HEK293T (cell line): ENCODE measurements around the gene ZNF479.
"Not testable (repeated sequence)": the region's sequence is repeated elsewhere in the genome, so short reads cannot be mapped to it uniquely, and the experiment has no call there.

ENCODE experiments used
- CTCF ChIA-PET: fragments of 350-600 bp; formaldehyde crosslinking; extraction: SDS; loops from one replicate; lab custom pipeline; 2021; ENCODE audit warnings: antibody characterized with exemption, inconsistent platforms; lab: Yijun Ruan, JAX
- POLR2A ChIA-PET: fragments of 350-600 bp; formaldehyde crosslinking; extraction: SDS; loops from one replicate; lab custom pipeline; 2020; ENCODE audit warnings: antibody characterized with exemption, inconsistent platforms; lab: Yijun Ruan, JAX
- DNase-seq: peaks from one replicate; pipeline ENCODE4 v3.0.0; 2012; ENCODE audit warnings: mixed read lengths; ENCODE audit errors: extremely low spot score
- ARNT ChIP-seq: fragments of 450-650 bp; IDR thresholded peaks from 2 replicates; pipeline ENCODE4 v1.6.1; 2017; ENCODE audit warnings: mild to moderate bottlenecking
- FOXK2 ChIP-seq: fragments of 450-650 bp; IDR thresholded peaks from 2 replicates; pipeline ENCODE4 v1.6.1; 2016; ENCODE audit warnings: mild to moderate bottlenecking
- FOXM1 ChIP-seq: fragments of 450-650 bp; IDR thresholded peaks from 2 replicates; pipeline ENCODE4 v1.6.1; 2017; ENCODE audit warnings: mild to moderate bottlenecking, borderline replicate concordance
- HDGF ChIP-seq: fragments of 450-650 bp; IDR thresholded peaks from 2 replicates; pipeline ENCODE4 v1.6.1; 2017; ENCODE audit warnings: antibody characterized with exemption, borderline replicate concordance
- L3MBTL2 ChIP-seq: fragments of 450-650 bp; conservative IDR thresholded peaks from 2 replicates; pipeline ENCODE4 v1.6.1; 2016; ENCODE audit warnings: mild to moderate bottlenecking
- LEF1 ChIP-seq: fragments of 450-650 bp; IDR thresholded peaks from 2 replicates; pipeline ENCODE4 v1.6.1; 2017; ENCODE audit warnings: mild to moderate bottlenecking, borderline replicate concordance
- SP1 ChIP-seq: fragments of 450-650 bp; IDR thresholded peaks from 2 replicates; pipeline ENCODE4 v1.6.1; 2017

ZNF479 gene

GRCh38 chr7:57176928-57177635 is 44.8 kb upstream of the ZNF479 start:
- TF ChIP-seq L3MBTL2: no peak
- ChIA-PET CTCF (no interaction called here), POLR2A (no interaction called here)
- DNase-seq: no peak

GRCh38 chr7:57165285-57165899 is 33.2 kb upstream of the ZNF479 start:
- ChIA-PET POLR2A (no interaction called here), CTCF (no interaction called here)
- TF ChIP-seq ARNT (no peak), SP1 (no peak), FOXK2 (no peak), HDGF (no peak), LEF1 (no peak), FOXM1 (no peak)

GRCh38 chr7:57120123-57120784 is 12.0 kb downstream of the ZNF479 start:
- CTCF ChIA-PET, DNase-seq, POLR2A ChIA-PET: not testable (repeated sequence)

More at GRCh38 chr7:57165285-57165899, 33.2 kb upstream of the ZNF479 start:
- DNase-seq: no peak
